SH-SY5Y (cell line): ENCODE measurements around the gene MRO.

Experiments
- GATA2 ChIP-seq: IDR thresholded peaks from 2 replicates; pipeline ENCODE4 v1.6.1; 2011; ENCODE audit warnings: mild to moderate bottlenecking, low read depth, low read length
- GATA3 ChIP-seq: IDR thresholded peaks from 2 replicates; pipeline ENCODE4 v1.6.1; 2011; ENCODE audit warnings: low read depth, mild to moderate bottlenecking, low read length, moderate library complexity

DNA sequence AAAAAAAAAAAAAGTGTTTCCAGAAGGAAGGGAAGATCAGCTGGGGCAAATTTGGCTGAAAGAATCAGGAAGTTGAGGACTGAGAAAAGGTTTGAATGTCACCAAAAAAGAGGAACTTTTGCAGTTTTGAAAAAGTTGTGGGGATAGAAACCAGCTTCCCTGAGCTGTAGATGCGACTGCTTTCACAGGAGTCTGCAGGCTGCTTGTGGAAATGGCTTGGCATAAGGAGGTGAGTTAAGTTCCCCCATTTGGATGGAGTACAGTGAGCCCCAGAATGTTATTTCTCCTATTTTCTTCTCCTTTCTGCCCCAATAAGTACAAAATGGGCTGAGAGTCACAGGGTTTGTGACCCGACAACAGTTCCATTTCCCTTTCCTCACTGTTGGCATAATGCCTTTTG, 42.6 kb upstream of the MRO start:
- no peak for TF ChIP-seq GATA2
- no peak for TF ChIP-seq GATA3
